Measurements from ENCODE around the gene DLG2. TPM values are rescaled to one million over a fixed set of nuclear protein-coding genes. Genes with fewer than 3 reads are reported as not detected.
A peak's percentile ranks its signal among the peaks of the same experiment; 100 is the strongest.

DLG2 gene
- total RNA-seq, 1 donor from 2014 or later = 1.8 TPM

- no peak overlapping the region for H3K27ac Mint-ChIP-seq (ENCODE audit: unreplicated experiment)
- Histone ChIP-seq H3K9me3 (ENCODE audit: insufficient read depth, low read depth, low read length) (no peaks in the 10 kb centered on the region), H2AFZ (ENCODE audit: low read depth, low read length) (peak overlapping the region; percentile 16), H3K27ac (ENCODE audit: low read depth, low read length) (peak overlapping the region; percentile 2), H3K79me2 (ENCODE audit: insufficient read depth, low read length) (no peaks in the 10 kb centered on the region), H3K36me3 (ENCODE audit: insufficient read depth, low read length) (no peaks in the 10 kb centered on the region), H3K4me3 (ENCODE audit: insufficient read depth, low read depth, low read length) (no peak overlapping the region), H3K9ac (ENCODE audit: low read length) (no peak overlapping the region), H3K4me2 (ENCODE audit: low read length) (no peak overlapping the region), H3K27me3 (ENCODE audit: insufficient read depth, low read length) (no peaks in the 10 kb centered on the region), H3K4me1 (ENCODE audit: insufficient read depth, low read length) (peaks cover 4% of the 10 kb centered on the region), H4K20me1 (ENCODE audit: insufficient read depth, low read length) (no peaks in the 10 kb centered on the region)
- peaks cover 7% of the 10 kb centered on the region for H3K4me1 Mint-ChIP-seq (ENCODE audit: low read depth, unreplicated experiment)
- FAIRE-seq = no peak
- DNase-seq (ENCODE audit: low read depth) = peak; percentile 1
- H3K27me3 Mint-ChIP-seq (ENCODE audit: low read depth, unreplicated experiment) = no peaks in the 10 kb centered on the region
- H3K36me3 Mint-ChIP-seq (ENCODE audit: low read depth, unreplicated experiment) = no peaks in the 10 kb centered on the region
- no peaks in the 10 kb centered on the region for H3K9me3 Mint-ChIP-seq (ENCODE audit: unreplicated experiment)
- no peak for TF ChIP-seq CTCF (IDR thresholded peaks at IDR 0.05; ENCODE audit: insufficient read depth, low read depth, low read length)
- TF ChIP-seq EZH2 (IDR thresholded peaks at IDR 0.05; ENCODE audit: insufficient read depth, low read length) = no peak
- no peak overlapping the region for H3K4me3 Mint-ChIP-seq (ENCODE audit: unreplicated experiment)
Observed at GRCh38 chr11:83773950-83774880, 1852.9 kb downstream of the DLG2 start.

GRCh38 chr11:83768489-83768888, 1858.7 kb downstream of the DLG2 start:
- Mint-ChIP-seq H3K27me3 (ENCODE audit: low read depth, unreplicated experiment) (no peaks in the 10 kb centered on the region), H3K4me3 (ENCODE audit: unreplicated experiment) (no peak overlapping the region), H3K36me3 (ENCODE audit: low read depth, unreplicated experiment) (no peaks in the 10 kb centered on the region), H3K4me1 (ENCODE audit: low read depth, unreplicated experiment) (no peaks in the 10 kb centered on the region), H3K27ac (ENCODE audit: unreplicated experiment) (no peak overlapping the region), H3K9me3 (ENCODE audit: unreplicated experiment) (no peaks in the 10 kb centered on the region)
- Histone ChIP-seq H3K27ac (ENCODE audit: low read depth, low read length) (no peak overlapping the region), H2AFZ (ENCODE audit: low read depth, low read length) (no peak overlapping the region), H3K9ac (ENCODE audit: low read length) (no peak overlapping the region), H3K9me3 (ENCODE audit: insufficient read depth, low read depth, low read length) (no peaks in the 10 kb centered on the region), H3K4me1 (ENCODE audit: insufficient read depth, low read length) (no peaks in the 10 kb centered on the region), H3K36me3 (ENCODE audit: insufficient read depth, low read length) (no peaks in the 10 kb centered on the region), H3K4me2 (ENCODE audit: low read length) (no peak overlapping the region), H3K79me2 (ENCODE audit: insufficient read depth, low read length) (no peaks in the 10 kb centered on the region), H4K20me1 (ENCODE audit: insufficient read depth, low read length) (no peaks in the 10 kb centered on the region), H3K4me3 (ENCODE audit: insufficient read depth, low read depth, low read length) (no peak overlapping the region), H3K27me3 (ENCODE audit: insufficient read depth, low read length) (no peaks in the 10 kb centered on the region)
- FAIRE-seq (no peak), DNase-seq (ENCODE audit: low read depth) (no peak)
- TF ChIP-seq CTCF (IDR thresholded peaks at IDR 0.05; ENCODE audit: insufficient read depth, low read depth, low read length) (no peak), EZH2 (IDR thresholded peaks at IDR 0.05; ENCODE audit: insufficient read depth, low read length) (no peak)

GRCh38 chr11:83766932-83767331, 1860.2 kb downstream of the DLG2 start:
- Mint-ChIP-seq H3K27ac (ENCODE audit: unreplicated experiment) (no peak overlapping the region), H3K4me3 (ENCODE audit: unreplicated experiment) (no peak overlapping the region), H3K4me1 (ENCODE audit: low read depth, unreplicated experiment) (no peaks in the 10 kb centered on the region), H3K36me3 (ENCODE audit: low read depth, unreplicated experiment) (no peaks in the 10 kb centered on the region), H3K27me3 (ENCODE audit: low read depth, unreplicated experiment) (no peaks in the 10 kb centered on the region), H3K9me3 (ENCODE audit: unreplicated experiment) (no peaks in the 10 kb centered on the region)
- Histone ChIP-seq H3K9ac (ENCODE audit: low read length) (no peak overlapping the region), H3K4me3 (ENCODE audit: insufficient read depth, low read depth, low read length) (no peak overlapping the region), H2AFZ (ENCODE audit: low read depth, low read length) (no peak overlapping the region), H3K36me3 (ENCODE audit: insufficient read depth, low read length) (no peaks in the 10 kb centered on the region), H3K27me3 (ENCODE audit: insufficient read depth, low read length) (no peaks in the 10 kb centered on the region), H3K4me2 (ENCODE audit: low read length) (no peak overlapping the region), H3K27ac (ENCODE audit: low read depth, low read length) (no peak overlapping the region), H3K4me1 (ENCODE audit: insufficient read depth, low read length) (no peaks in the 10 kb centered on the region), H3K9me3 (ENCODE audit: insufficient read depth, low read depth, low read length) (no peaks in the 10 kb centered on the region), H3K79me2 (ENCODE audit: insufficient read depth, low read length) (no peaks in the 10 kb centered on the region), H4K20me1 (ENCODE audit: insufficient read depth, low read length) (no peaks in the 10 kb centered on the region)
- no peak for TF ChIP-seq EZH2 (IDR thresholded peaks at IDR 0.05; ENCODE audit: insufficient read depth, low read length)
- TF ChIP-seq CTCF (IDR thresholded peaks at IDR 0.05; ENCODE audit: insufficient read depth, low read depth, low read length) = no peak
- DNase-seq (ENCODE audit: low read depth) (no peak), FAIRE-seq (no peak)
